ENCODE measurements around the gene PTCD2.

Gene PTCD2

DNA sequence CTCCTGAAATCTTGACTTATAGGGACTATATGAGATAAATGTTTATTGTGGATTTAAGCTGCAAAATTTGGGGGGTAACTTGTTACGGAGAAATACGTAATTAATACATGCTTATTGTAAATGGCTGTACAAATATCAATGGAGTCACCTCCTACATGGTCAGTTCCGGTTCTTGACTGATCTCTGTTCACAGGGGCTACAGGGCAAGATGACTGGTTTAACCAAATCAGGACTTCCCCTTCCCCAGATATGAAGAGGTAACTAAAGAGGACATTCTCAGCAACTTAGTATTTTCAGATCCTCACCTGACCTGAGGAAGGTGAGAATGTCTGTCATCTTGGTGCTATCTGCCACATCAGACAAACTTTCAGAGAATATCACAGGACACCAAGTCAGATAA, 54.7 kb downstream of the PTCD2 start:
- Histone ChIP-seq H3K9me3 (ENCODE audit: control extremely low read depth in 1 of 5, control insufficient read depth in 4 of 5, insufficient read depth in 2 of 5, low read depth in 1 of 5, low read length in 4 of 5) (no peaks in the 10 kb centered on the region), H3K4me1 (ENCODE audit: control extremely low read depth in 1 of 4, control insufficient read depth in 4 of 4, insufficient read depth in 4 of 4, low read length in 3 of 4) (peaks cover 3 to 28% (median 13%) of the 10 kb centered on the region in 4 experiments), H3K27me3 (replicated peaks in 2 of 5; ENCODE audit: control insufficient read depth in 4 of 5, insufficient read depth in 5 of 5, low read length in 4 of 5) (no peaks in the 10 kb centered on the region), H3K36me3 (ENCODE audit: control insufficient read depth in 4 of 4, insufficient read depth in 4 of 4, low read length in 3 of 4) (no peaks in the 10 kb centered on the region), H3K27ac (ENCODE audit: insufficient read depth in 1 of 2, low read depth in 1 of 2, low read length in 2 of 2, poor library complexity in 1 of 2, severe bottlenecking in 2 of 2) (no peak overlapping the region), H3K4me3 (ENCODE audit: control insufficient read depth in 1 of 7, extremely low read depth in 1 of 7, insufficient read depth in 4 of 7, low read depth in 2 of 7, low read length in 6 of 7) (peak overlapping the region in 1 of 7 experiments; percentile 8)
- ChIA-PET POLR2A (no interaction called here), CTCF (interaction anchor here (2.0 kb wide), 1 partner anchor 9 kb away, joined by 8 read pairs; no protein-coding TSS in a partner anchor)
- 100% methylated on average over 1 of the region's 3 CpGs for WGBS (ENCODE audit: insufficient coverage)
- DNase-seq = no peak

DNA sequence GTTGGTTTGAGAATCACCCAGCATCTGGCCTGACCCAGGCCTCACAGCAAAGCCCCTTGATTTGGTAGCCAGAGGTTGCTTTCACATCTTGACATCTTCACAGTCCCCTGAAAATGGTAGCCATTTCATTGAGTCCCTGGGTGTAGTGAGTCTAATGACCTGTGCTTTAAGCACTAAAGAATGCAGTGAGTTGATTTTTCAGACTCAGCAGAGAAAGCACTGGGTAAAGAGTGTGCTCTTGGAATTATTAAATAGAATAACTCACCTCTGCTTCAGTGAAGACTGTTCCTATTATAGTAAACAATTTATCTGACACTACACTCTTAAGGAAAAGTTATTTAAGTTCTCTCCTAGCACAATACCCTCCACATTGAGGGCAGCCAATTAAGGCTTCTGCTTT, 56.2 kb downstream of the PTCD2 start:
- ChIA-PET POLR2A (no interaction called here), CTCF (interaction anchor here (1.5 to 4.0 kb wide), 2 partner anchors 9 to 14 kb away, joined by 4 to 23 read pairs; no protein-coding TSS in a partner anchor)
- Histone ChIP-seq H3K27ac (ENCODE audit: insufficient read depth in 1 of 2, low read depth in 1 of 2, low read length in 2 of 2, poor library complexity in 1 of 2, severe bottlenecking in 2 of 2) (no peak overlapping the region), H3K4me1 (ENCODE audit: control extremely low read depth in 1 of 4, control insufficient read depth in 4 of 4, insufficient read depth in 4 of 4, low read length in 3 of 4) (peaks cover 3 to 41% (median 20%) of the 10 kb centered on the region in 4 experiments), H3K4me3 (ENCODE audit: control insufficient read depth in 1 of 7, extremely low read depth in 1 of 7, insufficient read depth in 4 of 7, low read depth in 2 of 7, low read length in 6 of 7) (no peak overlapping the region), H3K27me3 (replicated peaks in 2 of 5; ENCODE audit: control insufficient read depth in 4 of 5, insufficient read depth in 5 of 5, low read length in 4 of 5) (no peaks in the 10 kb centered on the region), H3K36me3 (ENCODE audit: control insufficient read depth in 4 of 4, insufficient read depth in 4 of 4, low read length in 3 of 4) (no peaks in the 10 kb centered on the region), H3K9me3 (ENCODE audit: control extremely low read depth in 1 of 5, control insufficient read depth in 4 of 5, insufficient read depth in 2 of 5, low read depth in 1 of 5, low read length in 4 of 5) (no peaks in the 10 kb centered on the region)
- DNase-seq = no peak

GRCh38 chr5:72377910-72378638, 57.9 kb downstream of the PTCD2 start:
- Histone ChIP-seq H3K4me1 (ENCODE audit: control extremely low read depth in 1 of 4, control insufficient read depth in 4 of 4, insufficient read depth in 4 of 4, low read length in 3 of 4) (peaks cover 3 to 41% (median 20%) of the 10 kb centered on the region in 4 experiments), H3K9me3 (ENCODE audit: control extremely low read depth in 1 of 5, control insufficient read depth in 4 of 5, insufficient read depth in 2 of 5, low read depth in 1 of 5, low read length in 4 of 5) (no peaks in the 10 kb centered on the region), H3K4me3 (ENCODE audit: control insufficient read depth in 1 of 7, extremely low read depth in 1 of 7, insufficient read depth in 4 of 7, low read depth in 2 of 7, low read length in 6 of 7) (no peak overlapping the region), H3K27ac (ENCODE audit: insufficient read depth in 1 of 2, low read depth in 1 of 2, low read length in 2 of 2, poor library complexity in 1 of 2, severe bottlenecking in 2 of 2) (no peak overlapping the region), H3K36me3 (ENCODE audit: control insufficient read depth in 4 of 4, insufficient read depth in 4 of 4, low read length in 3 of 4) (no peaks in the 10 kb centered on the region), H3K27me3 (replicated peaks in 2 of 5; ENCODE audit: control insufficient read depth in 4 of 5, insufficient read depth in 5 of 5, low read length in 4 of 5) (no peaks in the 10 kb centered on the region)
- DNase-seq = no peak
- ChIA-PET CTCF (interaction anchor here (0.8 to 4.0 kb wide), 6 partner anchors 10 to 150 kb away, joined by 3 to 23 read pairs (median 4); no protein-coding TSS in a partner anchor), POLR2A (no interaction called here)
- WGBS (ENCODE audit: insufficient coverage) = 83% methylated on average over 4 of the region's 4 CpGs

DNA sequence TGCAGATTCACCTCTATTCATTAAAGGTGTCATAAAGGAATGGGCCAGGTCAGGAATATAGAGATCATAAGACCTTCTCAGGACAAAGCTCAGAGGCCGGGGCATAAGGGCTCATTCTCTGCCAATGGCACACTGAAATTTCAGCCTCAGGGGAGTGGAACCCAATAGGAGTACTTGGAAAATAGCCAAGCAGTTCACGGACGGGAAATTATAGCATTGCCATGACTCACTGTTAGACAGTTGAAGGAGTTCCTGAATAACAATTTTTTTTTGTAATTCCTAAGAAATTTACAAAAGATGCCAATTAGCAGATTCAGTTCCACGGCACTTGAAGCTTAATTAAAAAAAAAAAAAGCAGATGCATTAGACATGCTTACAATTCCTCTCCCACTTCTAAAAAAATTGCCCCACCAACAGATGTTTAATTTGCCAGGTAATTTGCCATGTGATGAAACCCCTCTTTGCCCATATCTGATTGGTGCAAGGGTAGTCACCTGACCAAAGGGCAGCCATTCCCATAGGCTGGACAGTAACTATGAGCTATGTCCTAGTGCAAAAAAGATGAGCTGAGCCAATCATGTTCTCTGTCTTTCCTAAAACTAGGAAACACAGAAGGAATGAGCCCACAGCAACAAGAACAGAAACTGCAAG, 58.6 kb downstream of the PTCD2 start:
- POLR2A ChIA-PET = no interaction called here
- 7% methylated on average over 3 of the region's 4 CpGs for WGBS (ENCODE audit: insufficient coverage)
- H3K9me3 ChIP-seq (ENCODE audit: control extremely low read depth in 1 of 5, control insufficient read depth in 4 of 5, insufficient read depth in 2 of 5, low read depth in 1 of 5, low read length in 4 of 5) = no peaks in the 10 kb centered on the region
- CTCF ChIA-PET = interaction anchor here (0.8 to 4.0 kb wide), 5 partner anchors 11 to 149 kb away, joined by 3 to 23 read pairs (median 4); no protein-coding TSS in a partner anchor
- H3K27me3 ChIP-seq (replicated peaks in 2 of 5; ENCODE audit: control insufficient read depth in 4 of 5, insufficient read depth in 5 of 5, low read length in 4 of 5) = no peaks in the 10 kb centered on the region
- H3K4me3 ChIP-seq (ENCODE audit: control insufficient read depth in 1 of 7, extremely low read depth in 1 of 7, insufficient read depth in 4 of 7, low read depth in 2 of 7, low read length in 6 of 7) = no peak overlapping the region
- H3K4me1 ChIP-seq (ENCODE audit: control extremely low read depth in 1 of 4, control insufficient read depth in 4 of 4, insufficient read depth in 4 of 4, low read length in 3 of 4) = peaks cover 3 to 41% (median 20%) of the 10 kb centered on the region in 4 experiments
- peak; percentile 54 to 85 (median 85) for DNase-seq
- H3K36me3 ChIP-seq (ENCODE audit: control insufficient read depth in 4 of 4, insufficient read depth in 4 of 4, low read length in 3 of 4) = no peaks in the 10 kb centered on the region
- no peak overlapping the region for H3K27ac ChIP-seq (ENCODE audit: insufficient read depth in 1 of 2, low read depth in 1 of 2, low read length in 2 of 2, poor library complexity in 1 of 2, severe bottlenecking in 2 of 2)

- ChIA-PET POLR2A (no interaction called here), CTCF (interaction anchor here (4.0 kb wide), 1 partner anchor 12 kb away, joined by 23 read pairs; no protein-coding TSS in a partner anchor)
- no peaks in the 10 kb centered on the region for H3K27me3 ChIP-seq (replicated peaks in 2 of 5; ENCODE audit: control insufficient read depth in 4 of 5, insufficient read depth in 5 of 5, low read length in 4 of 5)
- peaks cover 3 to 41% (median 20%) of the 10 kb centered on the region in 4 experiments for H3K4me1 ChIP-seq (ENCODE audit: control extremely low read depth in 1 of 4, control insufficient read depth in 4 of 4, insufficient read depth in 4 of 4, low read length in 3 of 4)
- H3K9me3 ChIP-seq (ENCODE audit: control extremely low read depth in 1 of 5, control insufficient read depth in 4 of 5, insufficient read depth in 2 of 5, low read depth in 1 of 5, low read length in 4 of 5) = no peaks in the 10 kb centered on the region
- WGBS (ENCODE audit: insufficient coverage) = 98% methylated on average over 7 of the region's 10 CpGs
- H3K27ac ChIP-seq (ENCODE audit: insufficient read depth in 1 of 2, low read depth in 1 of 2, low read length in 2 of 2, poor library complexity in 1 of 2, severe bottlenecking in 2 of 2) = no peak overlapping the region
- H3K36me3 ChIP-seq (ENCODE audit: control insufficient read depth in 4 of 4, insufficient read depth in 4 of 4, low read length in 3 of 4) = no peaks in the 10 kb centered on the region
- no peak overlapping the region for H3K4me3 ChIP-seq (ENCODE audit: control insufficient read depth in 1 of 7, extremely low read depth in 1 of 7, insufficient read depth in 4 of 7, low read depth in 2 of 7, low read length in 6 of 7)
- DNase-seq = no peak
Observed at GRCh38 chr5:72379936-72380335, 59.8 kb downstream of the PTCD2 start.

GRCh38 chr5:72380492-72381274, 60.5 kb downstream of the PTCD2 start:
- Histone ChIP-seq H3K4me1 (ENCODE audit: control extremely low read depth in 1 of 4, control insufficient read depth in 4 of 4, insufficient read depth in 4 of 4, low read length in 3 of 4) (peaks cover 3 to 41% (median 20%) of the 10 kb centered on the region in 4 experiments), H3K27ac (ENCODE audit: insufficient read depth in 1 of 2, low read depth in 1 of 2, low read length in 2 of 2, poor library complexity in 1 of 2, severe bottlenecking in 2 of 2) (no peak overlapping the region), H3K36me3 (ENCODE audit: control insufficient read depth in 4 of 4, insufficient read depth in 4 of 4, low read length in 3 of 4) (no peaks in the 10 kb centered on the region), H3K9me3 (ENCODE audit: control extremely low read depth in 1 of 5, control insufficient read depth in 4 of 5, insufficient read depth in 2 of 5, low read depth in 1 of 5, low read length in 4 of 5) (no peaks in the 10 kb centered on the region), H3K27me3 (replicated peaks in 2 of 5; ENCODE audit: control insufficient read depth in 4 of 5, insufficient read depth in 5 of 5, low read length in 4 of 5) (no peaks in the 10 kb centered on the region), H3K4me3 (ENCODE audit: control insufficient read depth in 1 of 7, extremely low read depth in 1 of 7, insufficient read depth in 4 of 7, low read depth in 2 of 7, low read length in 6 of 7) (no peak overlapping the region)
- ChIA-PET POLR2A (no interaction called here), CTCF (interaction anchor here (4.0 kb wide), 1 partner anchor 13 kb away, joined by 23 read pairs; no protein-coding TSS in a partner anchor)
- DNase-seq = peak; percentile 47 to 89 (median 81)
- 77% methylated on average over 7 of the region's 7 CpGs for WGBS (ENCODE audit: insufficient coverage)

Measured in common myeloid progenitor, CD34-positive (primary cell).